GM12873 (cell line): ENCODE results near the gene PPFIA2.

Experiments used
- CTCF ChIP-seq: IDR thresholded peaks from 2 replicates; pipeline ENCODE4 v1.5.1; 2012; ENCODE audit warnings: low read depth, mild to moderate bottlenecking, moderate library complexity, low read length, control low read depth; ENCODE audit not compliant: insufficient read depth; ENCODE audit errors: missing control alignments

PPFIA2 gene

GRCh38 chr12:81546811-81547210 is 212.3 kb downstream of the PPFIA2 start:
- TF ChIP-seq CTCF = no peak

- no peak for TF ChIP-seq CTCF
These were observed 215.5 kb downstream of the PPFIA2 start for GRCh38 chr12:81543621-81544139.

- no peak for TF ChIP-seq CTCF
These were observed 216.8 kb downstream of the PPFIA2 start for GRCh38 chr12:81542065-81543010.

GRCh38 chr12:81541121-81541520 is 218.0 kb downstream of the PPFIA2 start:
- TF ChIP-seq CTCF = no peak

GRCh38 chr12:81539279-81539678 is 219.9 kb downstream of the PPFIA2 start:
- no peak for TF ChIP-seq CTCF

- TF ChIP-seq CTCF = no peak
These were observed 226.1 kb downstream of the PPFIA2 start for GRCh38 chr12:81533054-81533453.

- no peak for TF ChIP-seq CTCF
These were observed 228.8 kb downstream of the PPFIA2 start for GRCh38 chr12:81530352-81530751.
